ENCODE measurements around the gene FBXO46.
A peak's percentile ranks its signal among the peaks of the same experiment; 100 is the strongest.

- TF ChIP-seq CTCF (conservative IDR thresholded peaks at IDR 0.05; ENCODE audit: low read length) (peak; percentile 23; the same call in 1 of the 2 replicates), EZH2phosphoT487 (IDR thresholded peaks at IDR 0.05; ENCODE audit: borderline replicate concordance) (no peak)
Measured at GRCh38 chr19:45687599-45687998, 43.1 kb downstream of the FBXO46 start.

Measured in Loucy (cell line).